Mesendoderm (in vitro differentiated cells): ENCODE data around the gene KRT222.

Source experiments
- DNase-seq: peaks from one replicate; pipeline ENCODE4 v3.0.0; 2013
- H2AK5ac ChIP-seq: 2 replicates; pipeline ENCODE4 v1.6.1; 2013; ENCODE audit warnings: low read length, inconsistent platforms
- H2BK120ac ChIP-seq: 2 replicates; pipeline ENCODE4 v1.6.1; 2013; ENCODE audit warnings: low read depth, mild to moderate bottlenecking, low read length, moderate library complexity, mixed read lengths
- H2BK15ac ChIP-seq: replicated peaks from 2 replicates; pipeline ENCODE4 v1.6.1; 2013; ENCODE audit warnings: low read depth, mild to moderate bottlenecking, moderate library complexity
- H2BK5ac ChIP-seq: 2 replicates; pipeline ENCODE4 v1.6.1; 2013; ENCODE audit warnings: low read length, inconsistent platforms
- H3K18ac ChIP-seq: 2 replicates; pipeline ENCODE4 v1.6.1; 2013; ENCODE audit warnings: mild to moderate bottlenecking, low read length, mixed read lengths
- H3K23ac ChIP-seq: one replicate; pipeline ENCODE4 v1.6.1; 2013; ENCODE audit warnings: low read length
- H3K27ac ChIP-seq: 2 replicates; pipeline ENCODE4 v1.5.1; 2013; ENCODE audit warnings: low read depth, mild to moderate bottlenecking, inconsistent platforms, low read length, moderate library complexity
- H3K27me3 ChIP-seq: 2 replicates; pipeline ENCODE4 v1.6.1; 2013; ENCODE audit warnings: low read length, control low read depth, mild to moderate bottlenecking, inconsistent platforms; ENCODE audit not compliant: insufficient read depth, poor library complexity
- H3K36me3 ChIP-seq: 2 replicates; pipeline ENCODE4 v1.6.1; 2013; ENCODE audit warnings: low read length, inconsistent platforms; ENCODE audit not compliant: control insufficient read depth, insufficient read depth
- H3K4ac ChIP-seq: one replicate; pipeline ENCODE4 v1.6.1; 2013; ENCODE audit warnings: low read depth, mild to moderate bottlenecking, low read length, moderate library complexity
- H3K4me1 ChIP-seq: 2 replicates; pipeline ENCODE4 v1.6.1; 2013; ENCODE audit warnings: low read depth, low read length, inconsistent platforms; ENCODE audit not compliant: control insufficient read depth
- H3K4me2 ChIP-seq: 2 replicates; pipeline ENCODE4 v1.6.1; 2013; ENCODE audit warnings: low read length
- H3K4me3 ChIP-seq: 2 replicates; pipeline ENCODE4 v1.5.1; 2013; ENCODE audit warnings: mild to moderate bottlenecking, low read length
- H3K56ac ChIP-seq: one replicate; pipeline ENCODE4 v1.6.1; 2013; ENCODE audit warnings: low read length
- H3K79me1 ChIP-seq: 2 replicates; pipeline ENCODE4 v1.6.1; 2013; ENCODE audit warnings: low read length, inconsistent platforms
- H3K79me2 ChIP-seq: 2 replicates; pipeline ENCODE4 v1.6.1; 2013; ENCODE audit warnings: mild to moderate bottlenecking, low read length; ENCODE audit not compliant: control insufficient read depth, insufficient read depth
- H3K9ac ChIP-seq: 2 replicates; pipeline ENCODE4 v1.6.1; 2013; ENCODE audit warnings: low read length, inconsistent platforms
- H4K5ac ChIP-seq: one replicate; pipeline ENCODE4 v1.6.1; 2013; ENCODE audit warnings: low read length
- H4K8ac ChIP-seq: one replicate; pipeline ENCODE4 v1.6.1; 2013; ENCODE audit warnings: low read depth, mild to moderate bottlenecking, control low read depth, low read length, moderate library complexity
- WGBS: extraction: QIAGEN DNeasy Blood & Tissue Kit; methylation state at CpG from one replicate; pipeline ENCODE4 v1.1.7; 2013; ENCODE audit warnings: low lambda C conversion rate, missing lambda C conversion rate; ENCODE audit not compliant: insufficient coverage; ENCODE audit errors: extremely low coverage; 5-methylcytosine and 5-hydroxymethylcytosine counted together

The KRT222 gene

GRCh38 chr17:40658396-40658795 is 6.6 kb downstream of the KRT222 start:
- no peak overlapping the region for H4K8ac ChIP-seq
- H2BK15ac ChIP-seq = no peak overlapping the region
- H3K36me3 ChIP-seq = no peaks in the 10 kb centered on the region
- no peak overlapping the region for H3K18ac ChIP-seq
- no peak overlapping the region for H3K4me2 ChIP-seq
- DNase-seq = no peak
- H3K79me2 ChIP-seq = no peaks in the 10 kb centered on the region
- H3K4me3 ChIP-seq = no peak overlapping the region
- no peak overlapping the region for H3K23ac ChIP-seq
- H2AK5ac ChIP-seq = no peak overlapping the region
- no peak overlapping the region for H3K4ac ChIP-seq
- H3K27me3 ChIP-seq = no peaks in the 10 kb centered on the region
- H3K4me1 ChIP-seq = no peaks in the 10 kb centered on the region
- H3K79me1 ChIP-seq = no peaks in the 10 kb centered on the region
- H4K5ac ChIP-seq = no peak overlapping the region
- H3K27ac ChIP-seq = no peak overlapping the region
- no peak overlapping the region for H2BK120ac ChIP-seq
- H2BK5ac ChIP-seq = no peak overlapping the region
- no peak overlapping the region for H3K9ac ChIP-seq
- no peak overlapping the region for H3K56ac ChIP-seq

GRCh38 chr17:40651939-40652338 is 13.0 kb downstream of the KRT222 start:
- Histone ChIP-seq H3K56ac (no peak overlapping the region), H3K9ac (no peak overlapping the region), H3K79me1 (peaks cover 4% of the 10 kb centered on the region), H2AK5ac (no peak overlapping the region), H3K27ac (no peak overlapping the region), H3K4me1 (peaks cover 4% of the 10 kb centered on the region), H4K5ac (no peak overlapping the region), H2BK15ac (no peak overlapping the region), H2BK5ac (no peak overlapping the region), H4K8ac (no peak overlapping the region), H3K36me3 (no peaks in the 10 kb centered on the region), H3K79me2 (peaks cover 6% of the 10 kb centered on the region), H3K4ac (no peak overlapping the region), H3K27me3 (no peaks in the 10 kb centered on the region), H3K4me3 (no peak overlapping the region), H3K4me2 (no peak overlapping the region), H3K18ac (no peak overlapping the region), H3K23ac (no peak overlapping the region), H2BK120ac (no peak overlapping the region)
- DNase-seq = peak; percentile 37
- no CpG with 5 or more reads among the region's 5 CpGs for WGBS

- Histone ChIP-seq H3K4me2 (peak overlapping the region; percentile 92), H3K79me2 (peaks cover 15% of the 10 kb centered on the region), H3K79me1 (peaks cover 5% of the 10 kb centered on the region), H2BK120ac (peak overlapping the region; percentile 46), H3K27me3 (no peaks in the 10 kb centered on the region), H3K4ac (peak overlapping the region; percentile 90), H3K27ac (peak overlapping the region; percentile 88), H3K4me1 (peaks cover 4% of the 10 kb centered on the region), H2AK5ac (peak overlapping the region; percentile 75), H3K36me3 (no peaks in the 10 kb centered on the region), H3K18ac (peak overlapping the region; percentile 96), H4K8ac (peak overlapping the region; percentile 59), H3K9ac (peak overlapping the region; percentile 96), H2BK15ac (no peak overlapping the region), H4K5ac (no peak overlapping the region), H3K23ac (peak overlapping the region; percentile 84), H2BK5ac (peak overlapping the region; percentile 52), H3K56ac (peak overlapping the region; percentile 98), H3K4me3 (peak overlapping the region; percentile 94)
- WGBS = no CpG with 5 or more reads among the region's 28 CpGs
- no peak for DNase-seq
Measured at GRCh38 chr17:40648384-40648968, 16.5 kb downstream of the KRT222 start.

GRCh38 chr17:40647624-40648383 is 17.2 kb downstream of the KRT222 start, which contains the start of gene SMARCE1:
SMARCE1 (minus strand) TSS chr17:40647818; CDS start chr17:40645802, 2,016 bp downstream.
- H3K4me3 ChIP-seq = peak within 1 kb of the TSS; percentile 94
- H3K27ac ChIP-seq = peak within 1 kb of the TSS; percentile 88
- peaks cover 5% of the 10 kb centered on the region for H3K79me1 ChIP-seq
- H2BK5ac ChIP-seq = peak within 1 kb of the TSS; percentile 52
- peaks cover 15% of the 10 kb centered on the region for H3K79me2 ChIP-seq
- peak within 1 kb of the TSS; percentile 84 for H3K23ac ChIP-seq
- H4K5ac ChIP-seq = no peak within 1 kb of the TSS
- peak within 1 kb of the TSS; percentile 96 for H3K18ac ChIP-seq
- no peak within 1 kb of the TSS for H2BK15ac ChIP-seq
- H4K8ac ChIP-seq = peak within 1 kb of the TSS; percentile 60
- H2BK120ac ChIP-seq = peak within 1 kb of the TSS; percentile 46
- H3K27me3 ChIP-seq = no peaks in the 10 kb centered on the region
- H3K4ac ChIP-seq = peak within 1 kb of the TSS; percentile 95
- peak; percentile 86 for DNase-seq
- peak within 1 kb of the TSS; percentile 96 for H3K9ac ChIP-seq
- no peak within 1 kb of the TSS for H2AK5ac ChIP-seq
- H3K4me2 ChIP-seq = peak within 1 kb of the TSS; percentile 92
- H3K36me3 ChIP-seq = no peaks in the 10 kb centered on the region
- H3K4me1 ChIP-seq = peaks cover 4% of the 10 kb centered on the region
- WGBS = no CpG with 5 or more reads among the region's 64 CpGs
- peak within 1 kb of the TSS; percentile 98 for H3K56ac ChIP-seq

- Histone ChIP-seq H3K4me1 (peaks cover 4% of the 10 kb centered on the region), H3K23ac (no peak overlapping the region), H3K27me3 (no peaks in the 10 kb centered on the region), H3K9ac (peak overlapping the region; percentile 96), H3K4me2 (peak overlapping the region; percentile 72), H2BK5ac (peak overlapping the region; percentile 38), H4K8ac (peak overlapping the region; percentile 59), H3K79me2 (peaks cover 15% of the 10 kb centered on the region), H3K27ac (peak overlapping the region; percentile 47), H2BK120ac (no peak overlapping the region), H3K36me3 (no peaks in the 10 kb centered on the region), H3K18ac (peak overlapping the region; percentile 96), H3K4me3 (peak overlapping the region; percentile 94), H3K79me1 (peaks cover 7% of the 10 kb centered on the region), H3K4ac (peak overlapping the region; percentile 95), H2AK5ac (no peak overlapping the region), H4K5ac (no peak overlapping the region), H3K56ac (peak overlapping the region; percentile 98), H2BK15ac (no peak overlapping the region)
- WGBS = no CpG with 5 or more reads among the region's 18 CpGs
- peak; percentile 67 for DNase-seq
Measured at GRCh38 chr17:40646791-40647623, 18.0 kb downstream of the KRT222 start.
